Kidney (tissue), 14 donors: ENCODE results near the gene NMUR2. TPM values are rescaled to one million over a fixed set of nuclear protein-coding genes. Genes with fewer than 3 reads are reported as not detected.

ENCODE experiments used
- DNase-seq, 5 donors: peaks; one replicate each; pipeline ENCODE4 v3.0.0-alpha.2; 2013 to 2020
- FAIRE-seq: peaks from 2 replicates; lab custom pipeline; 2012; peaks lifted over from hg19 to GRCh38; lab: Jason Lieb, UNC
- H3K27ac ChIP-seq, 2 donors: one replicate each; pipeline ENCODE4 v1.7.0; 2013; ENCODE audit warnings: low read depth in 2 of 2, low read length in 2 of 2, inconsistent platforms in 1 of 2
- H3K27me3 ChIP-seq: one replicate; pipeline ENCODE4 v1.7.1; 2013; ENCODE audit warnings: low read length, inconsistent platforms; ENCODE audit not compliant: control insufficient read depth, insufficient read depth
- H3K36me3 ChIP-seq, 3 donors: one replicate each; pipeline versions ENCODE4 v1.7.0 to v1.7.1; 2013; ENCODE audit warnings: low read length in 3 of 3, control low read depth in 1 of 3, inconsistent platforms in 1 of 3; ENCODE audit not compliant: insufficient read depth in 3 of 3, control insufficient read depth in 2 of 3
- H3K4me1 ChIP-seq, 3 donors: one replicate each; pipeline versions ENCODE4 v1.7.0 to v1.7.1; 2013; ENCODE audit warnings: low read length in 3 of 3, inconsistent platforms in 1 of 3, low read depth in 1 of 3; ENCODE audit not compliant: control insufficient read depth in 2 of 3, insufficient read depth in 2 of 3
- H3K4me3 ChIP-seq, 3 donors: one replicate each; pipeline versions ENCODE4 v1.7.0 to v1.8.1; 2013; ENCODE audit warnings: low read length in 3 of 3, control low read depth in 1 of 3, inconsistent platforms in 1 of 3
- H3K9ac ChIP-seq, 3 donors: one replicate each; pipeline versions ENCODE4 v1.7.0 to v1.7.1; 2013; ENCODE audit warnings: low read length in 3 of 3, control low read depth in 1 of 3, inconsistent platforms in 1 of 3
- H3K9me3 ChIP-seq, 3 donors: one replicate each; pipeline versions ENCODE4 v1.7.0 to v1.7.1; 2013; ENCODE audit warnings: low read length in 3 of 3, control low read depth in 1 of 3, inconsistent platforms in 1 of 3; ENCODE audit not compliant: control insufficient read depth in 2 of 3, insufficient read depth in 1 of 3
- intact Hi-C: fragments of 100-400 bp; cut with DNase I; formaldehyde crosslinking; loops from one replicate; pipeline ENCODE4 v1.11.1; 2022
- polyA plus RNA-seq: library from polyadenylated mRNA; stranded (reverse); fragments of 350-450 nt; fragmentation: Illumina TruSeq; extraction: RNeasy Lipid Tissue Mini Kit (QIAGEN cat#74804); gene quantifications from one replicate; pipeline ENCODE4 v1.2.3, GENCODE V29; 2014; ENCODE audit warnings: low read depth, low replicate concordance; ENCODE audit not compliant: insufficient read depth
- total RNA-seq: library from RNA; stranded (reverse); fragmentation: NEBNext Ultra II Directional; extraction: Animal tissue kit (Norgen Biotek cat#: 25700); gene quantifications from one replicate; pipeline ENCODE4 v1.2.1, GENCODE V29; 2021
- TF ChIP-seq, protein P1 (sequence below): IDR thresholded peaks from 3 replicates; pipeline ENCODE4 v1.5.1; 2012; ENCODE audit warnings: mild to moderate bottlenecking, moderate library complexity, borderline replicate concordance; ENCODE audit not compliant: insufficient read depth; ENCODE audit errors: extremely low read depth
- donor health status: control.
- donor health status: control.
- donor health status: control.
- donor health status: control.
- donor health status: control.
- donor health status: DM: yes; HTN: yes; CAD: no.
- donor health status: Normal renal cell carcinoma (clear cell type).

NMUR2 gene
- total and polyA plus RNA-seq, 2 donors from 2014 or later: 0.30 TPM; not detected in 1

GRCh38 chr5:152379331-152379730 is 25.7 kb downstream of the NMUR2 start:
- Histone ChIP-seq H3K9me3 (no peaks in the 10 kb centered on the region), H3K36me3 (no peaks in the 10 kb centered on the region), H3K4me3 (no peak overlapping the region), H3K27ac (no peak overlapping the region), H3K27me3 (no peaks in the 10 kb centered on the region), H3K9ac (no peak overlapping the region), H3K4me1 (no peaks in the 10 kb centered on the region)
- TF ChIP-seq, protein P1, sequence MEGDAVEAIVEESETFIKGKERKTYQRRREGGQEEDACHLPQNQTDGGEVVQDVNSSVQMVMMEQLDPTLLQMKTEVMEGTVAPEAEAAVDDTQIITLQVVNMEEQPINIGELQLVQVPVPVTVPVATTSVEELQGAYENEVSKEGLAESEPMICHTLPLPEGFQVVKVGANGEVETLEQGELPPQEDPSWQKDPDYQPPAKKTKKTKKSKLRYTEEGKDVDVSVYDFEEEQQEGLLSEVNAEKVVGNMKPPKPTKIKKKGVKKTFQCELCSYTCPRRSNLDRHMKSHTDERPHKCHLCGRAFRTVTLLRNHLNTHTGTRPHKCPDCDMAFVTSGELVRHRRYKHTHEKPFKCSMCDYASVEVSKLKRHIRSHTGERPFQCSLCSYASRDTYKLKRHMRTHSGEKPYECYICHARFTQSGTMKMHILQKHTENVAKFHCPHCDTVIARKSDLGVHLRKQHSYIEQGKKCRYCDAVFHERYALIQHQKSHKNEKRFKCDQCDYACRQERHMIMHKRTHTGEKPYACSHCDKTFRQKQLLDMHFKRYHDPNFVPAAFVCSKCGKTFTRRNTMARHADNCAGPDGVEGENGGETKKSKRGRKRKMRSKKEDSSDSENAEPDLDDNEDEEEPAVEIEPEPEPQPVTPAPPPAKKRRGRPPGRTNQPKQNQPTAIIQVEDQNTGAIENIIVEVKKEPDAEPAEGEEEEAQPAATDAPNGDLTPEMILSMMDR: no peak
- intact Hi-C loops: no loop called here
- FAIRE-seq: no peak
- peak in 1 of 5 donors; percentile 12 for DNase-seq

GRCh38 chr5:152378730-152379129 is 26.3 kb downstream of the NMUR2 start:
- TF ChIP-seq, protein P1: no peak
- FAIRE-seq: no peak
- intact Hi-C loops: no loop called here

DNA sequence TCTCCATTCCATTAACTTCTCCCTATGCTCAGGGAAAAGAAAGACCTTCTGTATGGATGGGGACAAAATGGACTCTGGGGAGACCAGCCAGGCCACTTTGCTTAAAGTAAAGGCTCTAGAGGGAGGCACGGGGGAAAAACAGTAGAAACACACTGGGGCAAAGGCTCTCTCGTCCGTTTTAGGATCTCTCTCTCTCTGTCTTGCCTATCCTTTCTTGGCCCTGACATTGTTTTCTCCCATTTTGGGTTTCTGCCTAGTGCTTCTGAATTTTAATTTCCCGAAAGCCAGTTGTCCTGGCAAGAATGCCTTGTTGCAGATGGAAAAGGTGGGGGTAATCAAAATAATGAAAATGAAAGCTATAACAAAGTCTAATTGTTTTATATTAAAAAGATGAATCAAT is 28.2 kb downstream of the NMUR2 start:
- Histone ChIP-seq H3K36me3 (no peaks in the 10 kb centered on the region), H3K9ac (no peak overlapping the region), H3K4me1 (no peaks in the 10 kb centered on the region), H3K27ac (no peak overlapping the region), H3K27me3 (no peaks in the 10 kb centered on the region), H3K9me3 (peaks cover 0 to 3% (median 0%) of the 10 kb centered on the region in 3 donors), H3K4me3 (no peak overlapping the region)
- DNase-seq (no peak), FAIRE-seq (no peak)
- TF ChIP-seq, protein P1: no peak
- intact Hi-C loops: no loop called here

More at GRCh38 chr5:152378730-152379129, 26.3 kb downstream of the NMUR2 start:
- Histone ChIP-seq H3K36me3 (no peaks in the 10 kb centered on the region), H3K27me3 (no peaks in the 10 kb centered on the region), H3K9ac (no peak overlapping the region), H3K4me1 (no peaks in the 10 kb centered on the region), H3K4me3 (no peak overlapping the region), H3K27ac (no peak overlapping the region), H3K9me3 (no peaks in the 10 kb centered on the region)
- peak in 1 of 5 donors; percentile 4 for DNase-seq
